Measurements from ENCODE around the gene STPG2. TPM values are rescaled to one million over a fixed set of nuclear protein-coding genes. Genes with fewer than 3 reads are reported as not detected.

The STPG2 gene
- total and polyA plus RNA-seq, 2 of the 4 experiments (the other 2 are of a cell fraction), result not detected

- H2BK5ac ChIP-seq (ENCODE audit: low read depth, low read length, poor library complexity, severe bottlenecking), result no peak overlapping the region
- no peak overlapping the region for H3K14ac ChIP-seq (replicated peaks; ENCODE audit: low read depth, low read length)
- dilution Hi-C loops (cut with HindIII; ENCODE audit: low sequenced_read_pairs, unreplicated experiment), result no loop called here
- no peak overlapping the region for H4K91ac ChIP-seq (ENCODE audit: insufficient read depth, low read depth, low read length)
- no peak overlapping the region for H3K4ac ChIP-seq (ENCODE audit: low read depth, low read length)
- no CpG with 5 or more reads among the region's 2 CpGs for WGBS, 2 experiments (ENCODE audit: extremely low coverage in 2 of 2, insufficient read length in 1 of 2)
- DNase-seq (no peak), ATAC-seq (ENCODE audit: low read depth) (no peak)
- TF ChIP-seq CTCF (conservative IDR thresholded peaks at IDR 0.05; ENCODE audit: low read depth, low read length) (no peak), POLR2A (IDR thresholded peaks at IDR 0.05; ENCODE audit: low read depth, low read length) (no peak), NFE2L2 (IDR thresholded peaks at IDR 0.05; ENCODE audit: low read depth, low read length) (no peak), MXI1 (IDR thresholded peaks at IDR 0.05; ENCODE audit: borderline replicate concordance, low read depth, low read length) (no peak), ELK1 (IDR thresholded peaks at IDR 0.05; ENCODE audit: borderline replicate concordance, low read depth, low read length) (no peak), BHLHE40 (IDR thresholded peaks at IDR 0.05; ENCODE audit: low read depth, low read length) (no peak), RFX5 (IDR thresholded peaks at IDR 0.05; ENCODE audit: low read depth, low read length) (no peak)
- no peaks in the 10 kb centered on the region for H4K20me1 ChIP-seq (ENCODE audit: insufficient read depth, low read length)
- no peak overlapping the region for H2AFZ ChIP-seq (replicated peaks; ENCODE audit: low read length, poor library complexity)
- no peaks in the 10 kb centered on the region for H3K79me1 ChIP-seq (ENCODE audit: low read depth in 1 of 2, low read length in 2 of 2)
- H3K23ac ChIP-seq (ENCODE audit: low read depth, low read length), result no peak overlapping the region
- intact Hi-C loops (cut with micrococcal nuclease), result no loop called here
- H3K27me3 ChIP-seq (ENCODE audit: control insufficient read depth, insufficient read depth, low read length), result peaks cover 5% of the 10 kb centered on the region
- H3K36me3 ChIP-seq (ENCODE audit: control insufficient read depth, insufficient read depth, low read length), result no peaks in the 10 kb centered on the region
- no peak overlapping the region for H3K4me2 ChIP-seq (ENCODE audit: low read depth, low read length)
- H2AK5ac ChIP-seq (ENCODE audit: low read depth, low read length), result no peak overlapping the region
- H2BK20ac ChIP-seq (ENCODE audit: low read depth, low read length), result no peak overlapping the region
- 0 out of 2 replicates have a peak, but pooled peaks cover 3% of the 10 kb centered on the region for H3K9me1 ChIP-seq (ENCODE audit: insufficient read depth, low read length)
- CTCF ChIA-PET, result no interaction called here
- in situ Hi-C loops (cut with MboI; ENCODE audit: low sequenced_read_pairs), result loop anchor here (25.0 kb wide), 1 partner anchor 496 kb away; the partner anchor contains the start of gene TSPAN5
- H3K18ac ChIP-seq (ENCODE audit: low read depth, low read length), result no peak overlapping the region
- BruUV-seq (replicated peaks), result no TSS peak
- no peak overlapping the region for H2BK120ac ChIP-seq (ENCODE audit: low read depth, low read length)
- POLR2A ChIA-PET (ENCODE audit: unreplicated experiment), result no interaction called here
- no peak overlapping the region for H3K9ac ChIP-seq (ENCODE audit: low read depth, low read length)
- no peak overlapping the region for H3K4me3 ChIP-seq (ENCODE audit: insufficient read depth, low read depth, low read length)
- no peak overlapping the region for H2BK15ac ChIP-seq (ENCODE audit: low read depth, low read length)
- H3K56ac ChIP-seq (ENCODE audit: extremely low read depth, insufficient read depth, low read length), result no peak overlapping the region
- no peak overlapping the region for H4K5ac ChIP-seq (ENCODE audit: low read depth, low read length)
- H4K8ac ChIP-seq (ENCODE audit: low read depth in 2 of 2, low read length in 2 of 2), result no peak overlapping the region
- no peaks in the 10 kb centered on the region for H3K9me3 ChIP-seq (ENCODE audit: control insufficient read depth, insufficient read depth, low read length)
- H3K4me1 ChIP-seq (ENCODE audit: control insufficient read depth, insufficient read depth, low read length), result no peaks in the 10 kb centered on the region
- H3K27ac ChIP-seq (ENCODE audit: insufficient read depth, low read length), result no peak overlapping the region
- no peak overlapping the region for H2AK9ac ChIP-seq (replicated peaks; ENCODE audit: low read depth, low read length, poor library complexity)
Measured at GRCh38 chr4:98166731-98167041, 23.4 kb upstream of the STPG2 start.
